Astrocyte (in vitro differentiated cells and primary cell): Measurements from ENCODE around the gene AIPL1. TPM values are rescaled to one million over a fixed set of nuclear protein-coding genes. Genes with fewer than 3 reads are reported as not detected.
A peak's percentile ranks its signal among the peaks of the same experiment; 100 is the strongest.

Source experiments
- DNase-seq: peaks from one replicate; pipeline ENCODE4 v3.0.0-alpha.2; 2010; ENCODE audit warnings: low read depth
- FAIRE-seq: peaks from 2 replicates; lab custom pipeline; 2011; peaks lifted over from hg19 to GRCh38; lab: Jason Lieb, UNC
- H2AFZ ChIP-seq: 2 replicates; pipeline ENCODE4 v1.6.0; 2012; ENCODE audit warnings: low read depth, low read length, inconsistent platforms
- H3K27ac ChIP-seq: 2 replicates; pipeline ENCODE4 v1.5.1; 2011; ENCODE audit warnings: low read depth, low read length, inconsistent platforms
- H3K27me3 ChIP-seq: 2 replicates; pipeline ENCODE4 v1.6.0; 2011; ENCODE audit warnings: low read length, inconsistent platforms; ENCODE audit not compliant: insufficient read depth
- H3K36me3 ChIP-seq: 2 replicates; pipeline ENCODE4 v1.5.1; 2011; ENCODE audit warnings: low read length, inconsistent platforms; ENCODE audit not compliant: insufficient read depth
- H3K4me1 ChIP-seq: 2 replicates; pipeline ENCODE4 v1.5.1; 2011; ENCODE audit warnings: low read length, inconsistent platforms; ENCODE audit not compliant: insufficient read depth
- H3K4me2 ChIP-seq: 2 replicates; pipeline ENCODE4 v1.6.0; 2012; ENCODE audit warnings: low read length, inconsistent platforms
- H3K4me3 ChIP-seq: 2 replicates; pipeline ENCODE4 v1.5.1; 2011; ENCODE audit warnings: low read depth, mild to moderate bottlenecking, low read length, inconsistent platforms; ENCODE audit not compliant: insufficient read depth
- H3K79me2 ChIP-seq: 2 replicates; pipeline ENCODE4 v1.6.0; 2012; ENCODE audit warnings: mild to moderate bottlenecking, low read length, inconsistent platforms; ENCODE audit not compliant: insufficient read depth
- H3K9ac ChIP-seq: 2 replicates; pipeline ENCODE4 v1.6.0; 2012; ENCODE audit warnings: mild to moderate bottlenecking, low read length, inconsistent platforms
- H3K9me3 ChIP-seq: 2 replicates; pipeline ENCODE4 v1.5.1; 2012; ENCODE audit warnings: low read depth, mild to moderate bottlenecking, low read length, inconsistent platforms; ENCODE audit not compliant: insufficient read depth
- H4K20me1 ChIP-seq: 2 replicates; pipeline ENCODE4 v1.6.0; 2012; ENCODE audit warnings: low read length, inconsistent platforms; ENCODE audit not compliant: insufficient read depth
- H3K27ac Mint-ChIP-seq: one replicate; pipeline ENCODE4 v1.8.0; 2021; ENCODE audit warnings: mild to moderate bottlenecking, mixed read lengths; ENCODE audit not compliant: unreplicated experiment
- H3K27me3 Mint-ChIP-seq: one replicate; pipeline ENCODE4 v1.8.0; 2021; ENCODE audit warnings: low read depth, mixed read lengths; ENCODE audit not compliant: unreplicated experiment
- H3K36me3 Mint-ChIP-seq: one replicate; pipeline ENCODE4 v1.8.0; 2021; ENCODE audit warnings: low read depth, mixed read lengths; ENCODE audit not compliant: unreplicated experiment
- H3K4me1 Mint-ChIP-seq: one replicate; pipeline ENCODE4 v1.8.0; 2021; ENCODE audit warnings: low read depth, mixed read lengths; ENCODE audit not compliant: unreplicated experiment
- H3K4me3 Mint-ChIP-seq: one replicate; pipeline ENCODE4 v1.8.0; 2021; ENCODE audit warnings: mild to moderate bottlenecking, moderate library complexity, mixed read lengths; ENCODE audit not compliant: unreplicated experiment
- H3K9me3 Mint-ChIP-seq: one replicate; pipeline ENCODE4 v1.8.0; 2021; ENCODE audit warnings: mild to moderate bottlenecking, mixed read lengths; ENCODE audit not compliant: unreplicated experiment
- CTCF ChIP-seq: IDR thresholded peaks from 2 replicates; pipeline ENCODE4 v1.5.1; 2011; ENCODE audit warnings: low read depth, mild to moderate bottlenecking, inconsistent platforms, low read length, moderate library complexity; ENCODE audit not compliant: insufficient read depth
- EZH2 ChIP-seq: IDR thresholded peaks from 2 replicates; pipeline ENCODE4 v1.6.1; 2012; ENCODE audit warnings: mild to moderate bottlenecking, low read length, inconsistent platforms; ENCODE audit not compliant: insufficient read depth
- total RNA-seq: library from RNA; stranded (reverse); gene quantifications from 2 replicates; pipeline ENCODE4 v1.2.1, GENCODE V29; 2021

AIPL1 gene
- total RNA-seq, 1 donor from 2014 or later, result not detected

DNA sequence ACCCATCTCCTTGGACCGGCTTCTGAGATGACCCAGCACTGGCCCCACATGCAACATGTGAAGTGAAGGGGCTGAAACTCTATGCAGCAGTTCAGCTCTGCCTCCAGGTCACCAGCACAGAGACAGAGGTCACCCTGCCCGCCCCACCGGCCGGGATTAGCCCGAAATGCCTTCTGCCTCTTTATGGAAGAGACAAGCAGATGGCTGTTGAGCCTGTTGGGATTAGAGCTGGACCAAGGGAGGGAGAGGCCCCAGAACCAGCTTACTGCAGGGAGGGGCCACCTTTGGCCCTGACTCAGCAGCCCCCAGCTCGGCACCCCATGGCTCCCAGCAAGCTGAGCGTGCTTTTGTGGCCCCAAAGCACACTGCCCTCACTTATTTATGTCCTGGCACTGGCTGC is 5.7 kb downstream of the AIPL1 start:
- Histone ChIP-seq H3K9ac (no peak overlapping the region), H3K36me3 (no peaks in the 10 kb centered on the region), H3K79me2 (no peaks in the 10 kb centered on the region), H2AFZ (no peak overlapping the region), H3K27me3 (no peaks in the 10 kb centered on the region), H3K4me3 (no peak overlapping the region), H3K4me1 (no peaks in the 10 kb centered on the region), H3K27ac (no peak overlapping the region), H3K4me2 (no peak overlapping the region), H3K9me3 (peaks cover 2% of the 10 kb centered on the region), H4K20me1 (no peaks in the 10 kb centered on the region)
- DNase-seq (no peak), FAIRE-seq (no peak)
- Mint-ChIP-seq H3K36me3 (no peaks in the 10 kb centered on the region), H3K4me1 (peaks cover 4% of the 10 kb centered on the region), H3K4me3 (no peak overlapping the region), H3K27me3 (peaks cover 40% of the 10 kb centered on the region), H3K27ac (no peak overlapping the region), H3K9me3 (peaks cover 4% of the 10 kb centered on the region)
- no peak for TF ChIP-seq EZH2
- TF ChIP-seq CTCF, result no peak

GRCh38 chr17:6428207-6428965 is 6.5 kb downstream of the AIPL1 start:
- Mint-ChIP-seq H3K27ac (no peak overlapping the region), H3K4me1 (peaks cover 4% of the 10 kb centered on the region), H3K27me3 (peaks cover 41% of the 10 kb centered on the region), H3K36me3 (no peaks in the 10 kb centered on the region), H3K4me3 (no peak overlapping the region), H3K9me3 (peaks cover 4% of the 10 kb centered on the region)
- H3K9ac ChIP-seq, result no peak overlapping the region
- TF ChIP-seq CTCF (no peak), EZH2 (no peak)
- no peak overlapping the region for H3K4me2 ChIP-seq
- no peaks in the 10 kb centered on the region for H3K4me1 ChIP-seq
- no peaks in the 10 kb centered on the region for H4K20me1 ChIP-seq
- no peak overlapping the region for H2AFZ ChIP-seq
- H3K79me2 ChIP-seq, result no peaks in the 10 kb centered on the region
- DNase-seq (no peak), FAIRE-seq (no peak)
- no peak overlapping the region for H3K27ac ChIP-seq
- H3K4me3 ChIP-seq, result no peak overlapping the region
- no peaks in the 10 kb centered on the region for H3K27me3 ChIP-seq
- H3K36me3 ChIP-seq, result no peaks in the 10 kb centered on the region
- peaks cover 2% of the 10 kb centered on the region for H3K9me3 ChIP-seq

GRCh38 chr17:6427279-6427781 is 7.6 kb downstream of the AIPL1 start:
- Histone ChIP-seq H2AFZ (no peak overlapping the region), H3K9ac (no peak overlapping the region), H3K79me2 (no peaks in the 10 kb centered on the region), H3K36me3 (no peaks in the 10 kb centered on the region), H3K27me3 (no peaks in the 10 kb centered on the region), H3K9me3 (peaks cover 2% of the 10 kb centered on the region), H3K4me3 (no peak overlapping the region), H3K4me1 (no peaks in the 10 kb centered on the region), H4K20me1 (no peaks in the 10 kb centered on the region), H3K27ac (no peak overlapping the region), H3K4me2 (peak overlapping the region; percentile 41)
- H3K36me3 Mint-ChIP-seq, result no peaks in the 10 kb centered on the region
- no peak for FAIRE-seq
- H3K4me3 Mint-ChIP-seq, result no peak overlapping the region
- TF ChIP-seq CTCF (no peak), EZH2 (no peak)
- H3K4me1 Mint-ChIP-seq, result peaks cover 4% of the 10 kb centered on the region
- H3K27ac Mint-ChIP-seq, result no peak overlapping the region
- H3K9me3 Mint-ChIP-seq, result peaks cover 1% of the 10 kb centered on the region
- peaks cover 38% of the 10 kb centered on the region for H3K27me3 Mint-ChIP-seq
- DNase-seq, result peak; percentile 51
